GM19351 (cell line): ENCODE measurements around the gene SIGLEC7.
"Not testable (repeated sequence)": the region's sequence is repeated elsewhere in the genome, so short reads cannot be mapped to it uniquely, and the experiment has no call there.

Experiments
- ATAC-seq: cut with Tn5 transposase; IDR thresholded peaks from one replicate; pipeline ENCODE4 v1.9.1; 2021; ENCODE audit warnings: mild to moderate bottlenecking, moderate library complexity; ENCODE audit not compliant: unreplicated experiment

Gene SIGLEC7

DNA sequence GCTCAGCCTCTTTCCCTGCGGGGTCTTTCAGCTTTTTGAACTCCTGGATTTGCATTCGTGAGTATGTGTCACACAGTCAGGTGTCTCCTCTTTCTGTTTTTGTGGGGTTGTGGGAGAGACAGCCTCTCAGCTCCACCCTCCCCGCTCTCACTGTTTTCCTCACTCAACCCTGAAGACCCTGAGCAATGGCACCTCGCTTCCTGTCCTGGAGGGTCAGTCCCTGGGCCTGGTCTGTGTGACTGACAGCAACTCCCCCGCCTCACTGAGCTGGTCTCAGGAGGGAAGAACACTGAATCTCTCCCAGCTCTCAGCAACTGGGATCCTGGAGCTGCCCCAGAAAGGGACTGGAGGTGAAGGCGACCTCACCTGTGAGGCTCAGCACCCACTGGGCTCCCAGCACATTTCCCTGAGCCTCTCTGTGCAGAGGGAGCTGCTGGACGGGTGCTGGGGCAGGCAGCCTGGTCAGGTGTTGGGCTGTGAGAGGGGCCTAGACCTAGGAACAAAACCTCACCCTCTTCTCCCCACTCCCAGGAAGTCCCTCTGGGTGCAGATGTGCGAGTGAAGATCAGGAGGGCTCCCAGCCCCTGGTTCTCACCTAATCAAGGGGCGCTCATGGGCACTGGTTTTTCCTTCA, 4.2 kb upstream of the SIGLEC7 start:
- no peak for ATAC-seq

DNA sequence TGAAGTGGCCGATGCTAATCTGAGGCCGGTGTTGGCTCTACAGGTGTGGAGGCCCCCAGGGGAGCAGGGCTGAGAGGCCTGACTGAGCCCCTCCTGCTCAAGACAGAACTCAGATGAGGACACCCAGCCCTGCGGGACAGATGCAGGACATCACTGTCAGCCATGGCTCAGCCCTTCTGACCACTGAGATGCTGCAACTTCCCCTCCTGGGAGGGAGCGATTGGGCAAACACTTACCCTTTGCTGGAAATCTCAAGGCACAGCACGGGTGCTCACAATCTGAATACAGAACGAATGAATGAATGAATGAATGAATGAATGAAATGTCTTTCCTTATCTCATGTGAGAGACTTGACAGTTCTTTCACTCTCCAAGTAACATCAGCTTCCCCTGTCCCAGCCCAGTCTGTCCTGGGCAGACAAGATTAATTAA, 3.5 kb upstream of the SIGLEC7 start:
- no peak for ATAC-seq

DNA sequence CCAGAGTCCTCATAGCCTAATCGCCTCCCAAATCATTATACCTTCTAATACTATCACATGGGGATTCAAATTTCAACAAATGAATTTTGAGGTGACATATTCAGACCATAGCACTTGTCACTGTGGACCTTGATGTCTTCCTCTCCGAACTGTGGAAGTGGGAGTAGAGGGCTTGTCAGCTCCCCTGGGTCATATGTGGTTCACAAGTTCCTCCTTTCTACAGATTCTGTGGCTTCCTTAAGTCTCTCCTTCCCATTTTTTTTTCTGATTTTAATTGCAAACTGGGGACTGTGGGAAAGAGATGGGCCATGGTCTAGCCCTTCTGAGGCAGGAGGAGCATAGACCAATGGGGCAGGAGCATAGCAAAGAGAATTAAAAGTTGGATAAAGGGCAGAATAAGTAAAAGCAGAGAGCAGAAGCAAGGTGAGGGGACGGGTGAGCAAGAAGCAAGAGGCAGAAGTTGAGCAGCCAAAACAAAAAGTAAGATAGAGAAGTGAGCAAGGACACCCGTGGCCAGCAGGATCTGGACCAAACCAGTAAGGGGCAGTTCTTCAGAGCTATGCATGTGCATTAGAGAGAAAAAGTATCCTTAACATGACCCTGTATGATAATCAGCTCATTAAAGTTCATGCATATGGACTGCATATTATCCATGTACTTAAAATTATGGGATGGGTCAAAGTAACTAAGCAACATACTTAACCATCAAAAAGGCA, 2.6 kb upstream of the SIGLEC7 start:
- no peak for ATAC-seq

DNA sequence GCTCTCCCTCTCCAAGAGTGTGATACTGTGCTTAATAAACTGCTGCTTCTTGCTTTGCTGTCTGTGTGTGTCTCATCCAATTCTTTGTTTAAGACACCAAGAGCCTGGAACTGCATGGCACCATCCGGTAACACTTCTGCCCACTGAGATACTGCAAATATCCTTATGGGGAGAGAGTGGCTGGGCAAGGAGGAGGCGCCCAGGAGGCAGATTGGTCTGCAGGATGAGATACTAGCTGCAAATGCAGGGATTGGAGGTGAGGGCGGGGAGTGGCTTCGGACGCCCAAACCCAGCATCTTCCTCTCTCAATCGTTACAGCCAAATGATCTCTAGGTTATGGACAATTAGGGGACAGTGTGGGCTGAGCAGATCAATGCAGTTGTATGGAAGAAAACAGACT, 1.7 kb upstream of the SIGLEC7 start:
- ATAC-seq = no peak

DNA sequence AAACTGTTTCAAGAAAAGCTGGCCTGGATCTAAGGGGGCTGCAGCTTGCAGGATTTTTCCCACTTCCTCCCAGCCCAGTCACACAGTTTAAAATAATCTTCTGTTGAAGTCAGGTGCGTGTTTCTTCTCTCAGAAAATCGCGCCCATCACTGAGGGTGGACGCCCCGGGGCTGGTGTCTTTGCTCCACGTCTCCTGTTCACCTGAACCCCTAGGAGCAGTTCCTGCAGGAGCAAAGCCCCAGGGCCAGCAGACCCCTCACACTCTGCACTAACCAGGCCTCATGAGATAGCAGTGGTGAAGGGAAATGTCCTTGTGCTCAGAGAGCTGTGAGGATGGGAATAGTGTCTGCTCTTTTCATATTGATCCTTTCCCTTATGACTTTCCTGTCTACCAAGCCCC, 920 bp upstream of the SIGLEC7 start:
- ATAC-seq = no peak

DNA sequence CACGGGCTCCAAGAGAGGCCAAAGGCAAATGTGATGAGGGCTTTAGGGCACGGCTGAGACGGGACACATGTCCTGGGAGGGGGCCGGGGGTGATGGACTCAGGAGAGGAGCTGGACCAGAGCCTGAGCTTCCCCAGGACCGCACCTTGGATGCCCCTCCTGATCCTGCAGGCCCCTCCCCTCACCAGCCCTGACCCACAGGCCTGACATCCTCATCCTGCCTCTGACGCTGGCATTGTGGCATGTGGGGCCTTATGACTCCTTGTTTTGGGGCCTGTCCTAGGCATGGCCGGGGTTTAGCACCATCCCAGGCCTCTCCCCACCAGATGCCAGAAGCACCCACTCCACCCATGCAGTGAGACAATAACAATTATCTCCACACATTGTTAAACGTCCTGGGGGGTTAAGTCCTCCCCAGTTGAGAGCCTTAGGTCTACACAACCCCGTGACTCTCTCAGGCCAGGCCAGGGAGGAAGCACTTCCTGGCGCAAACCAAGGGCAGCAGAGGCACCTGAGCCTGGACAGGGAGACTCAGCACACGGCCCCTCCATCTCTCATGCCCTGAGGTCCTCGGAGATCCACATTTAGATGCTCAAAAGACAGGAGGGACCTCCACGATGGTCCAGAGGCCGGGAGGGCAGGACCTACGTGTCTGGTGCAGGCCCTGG, 841 bp downstream of the SIGLEC7 start:
- not testable (repeated sequence) for ATAC-seq

DNA sequence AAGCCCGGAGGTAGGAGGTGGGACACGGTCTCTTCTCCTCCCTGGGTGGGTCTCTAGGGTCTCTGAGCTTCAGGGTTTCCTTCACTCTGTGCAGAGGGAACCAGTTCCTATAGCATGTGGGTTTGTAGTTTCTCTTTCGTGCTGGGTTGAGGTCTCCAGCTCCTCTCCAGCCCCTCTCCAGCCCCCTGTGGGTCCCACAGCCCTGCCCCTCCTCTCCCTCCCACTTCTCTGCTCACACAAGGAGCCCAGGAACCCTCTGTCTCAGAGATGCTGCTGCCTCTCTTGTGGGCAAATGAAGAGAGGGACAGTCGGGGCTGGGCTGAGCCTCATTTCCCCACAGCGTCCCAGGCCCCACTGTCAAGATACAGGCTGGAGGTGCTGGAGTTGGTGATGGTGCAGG, 1.4 kb downstream of the SIGLEC7 start:
- no peak for ATAC-seq

DNA sequence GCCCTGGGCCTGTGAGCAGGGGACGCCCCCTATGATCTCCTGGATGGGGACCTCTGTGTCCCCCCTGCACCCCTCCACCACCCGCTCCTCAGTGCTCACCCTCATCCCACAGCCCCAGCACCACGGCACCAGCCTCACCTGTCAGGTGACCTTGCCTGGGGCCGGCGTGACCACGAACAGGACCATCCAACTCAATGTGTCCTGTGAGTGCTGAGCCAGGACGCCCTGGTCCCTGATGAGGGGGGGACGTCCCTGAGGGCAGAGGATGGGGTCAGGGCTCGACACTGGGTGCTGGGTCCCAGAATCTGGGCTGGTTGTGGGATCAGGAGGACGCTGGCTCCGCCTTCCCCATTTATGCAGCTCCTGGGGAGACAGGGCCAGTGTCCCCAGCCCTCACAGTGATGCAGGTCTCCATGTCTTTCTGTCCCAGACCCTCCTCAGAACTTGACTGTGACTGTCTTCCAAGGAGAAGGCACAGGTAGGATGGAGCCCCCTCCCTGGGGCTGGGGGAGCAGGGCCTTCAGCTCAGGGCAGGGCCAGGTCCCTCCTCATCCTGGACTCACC, 2.5 kb downstream of the SIGLEC7 start:
- no peak for ATAC-seq

DNA sequence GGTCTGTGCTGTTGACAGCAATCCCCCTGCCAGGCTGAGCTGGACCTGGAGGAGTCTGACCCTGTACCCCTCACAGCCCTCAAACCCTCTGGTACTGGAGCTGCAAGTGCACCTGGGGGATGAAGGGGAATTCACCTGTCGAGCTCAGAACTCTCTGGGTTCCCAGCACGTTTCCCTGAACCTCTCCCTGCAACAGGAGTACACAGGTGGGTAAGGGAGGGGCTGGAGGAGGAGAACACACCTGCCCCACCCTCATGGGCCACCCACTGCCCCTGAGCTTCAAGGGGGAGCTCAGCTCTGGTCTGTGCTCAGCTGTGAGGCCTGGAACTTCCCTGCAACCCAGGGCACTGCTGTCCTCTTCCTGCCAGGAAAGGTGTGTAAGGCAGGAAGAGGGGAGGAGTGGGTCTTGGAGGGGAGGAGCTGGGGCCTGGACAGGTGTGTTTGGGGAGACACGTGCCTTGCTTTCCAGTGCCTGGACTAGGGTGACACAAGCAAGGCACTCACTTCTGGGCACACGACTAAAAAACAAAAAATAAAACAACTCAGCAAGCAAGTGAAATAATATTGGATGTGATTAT, 3.9 kb downstream of the SIGLEC7 start:
- no peak for ATAC-seq

DNA sequence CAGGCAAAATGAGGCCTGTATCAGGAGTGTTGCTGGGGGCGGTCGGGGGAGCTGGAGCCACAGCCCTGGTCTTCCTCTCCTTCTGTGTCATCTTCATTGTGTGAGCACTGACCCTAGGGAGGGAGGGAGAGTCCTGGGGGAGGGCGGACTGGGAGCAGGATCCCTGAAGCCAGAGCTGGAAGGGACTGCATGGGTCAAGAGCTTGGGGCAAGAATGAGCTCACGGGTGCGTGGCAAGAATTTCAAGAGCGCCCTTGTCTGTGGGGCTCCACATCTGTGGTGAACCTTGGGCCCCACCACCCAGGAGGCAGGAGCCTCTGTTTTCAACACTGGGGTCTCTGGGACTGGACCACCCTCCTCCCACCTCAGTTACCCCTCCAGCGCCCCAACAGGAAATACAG, 4.7 kb downstream of the SIGLEC7 start:
- no peak for ATAC-seq

DNA sequence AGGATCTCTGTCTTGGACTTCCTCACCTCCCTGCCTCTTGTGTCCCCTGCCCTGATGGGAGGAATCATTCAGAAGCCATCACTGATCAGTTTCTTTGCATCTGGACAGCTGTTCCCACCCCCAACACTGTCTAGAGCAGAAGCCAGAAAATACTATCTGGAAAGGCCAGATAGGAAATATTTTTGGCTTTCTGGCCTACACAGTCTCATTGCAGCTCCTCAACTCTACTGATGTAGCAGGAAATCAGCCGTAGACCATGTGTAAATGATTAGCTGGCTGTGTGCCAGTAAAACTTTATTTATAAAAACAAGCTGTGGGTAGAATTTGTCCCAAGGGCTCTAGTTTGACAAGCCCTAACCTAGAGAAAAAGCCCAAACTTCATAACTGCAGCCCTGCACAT, 5.6 kb downstream of the SIGLEC7 start:
- no peak for ATAC-seq

DNA sequence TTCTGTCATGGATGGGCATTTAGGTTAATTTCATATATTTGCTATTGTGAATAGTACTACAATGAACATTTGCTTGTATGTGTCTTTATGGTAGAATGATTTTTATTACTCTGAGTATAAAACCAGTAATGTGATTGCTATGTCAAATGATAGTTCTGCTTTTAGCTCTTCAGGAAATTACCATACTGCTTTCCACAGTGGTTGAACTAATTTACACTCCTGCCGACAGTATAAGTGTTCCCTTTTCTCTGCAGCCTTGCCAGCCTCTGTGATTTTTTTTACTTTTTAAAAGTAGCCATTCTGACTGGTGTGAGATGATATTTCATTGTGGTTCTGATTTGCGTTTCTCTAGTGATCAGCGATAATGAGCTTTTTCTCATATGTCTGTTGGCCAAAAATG, 6.5 kb downstream of the SIGLEC7 start:
- ATAC-seq = no peak

DNA sequence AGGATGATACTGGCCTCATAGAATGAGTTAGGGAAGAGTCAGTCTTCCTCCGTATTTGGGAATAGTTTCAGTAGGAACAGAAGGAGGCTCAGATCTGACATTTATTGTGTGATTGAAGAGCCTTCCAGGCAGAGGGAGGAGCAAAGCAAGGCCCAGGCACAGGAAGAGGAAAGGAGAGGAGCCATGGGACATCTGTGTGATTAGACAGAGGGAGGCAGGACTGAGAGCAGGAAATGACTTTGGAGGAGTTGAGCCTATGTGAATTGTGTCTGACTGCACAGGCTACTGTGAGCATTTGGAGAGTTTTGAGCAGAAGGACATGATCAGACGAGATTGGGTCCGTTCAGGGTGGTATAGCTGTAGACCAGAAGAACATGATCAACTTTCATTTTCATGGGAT, 8.5 kb downstream of the SIGLEC7 start:
- no peak for ATAC-seq

DNA sequence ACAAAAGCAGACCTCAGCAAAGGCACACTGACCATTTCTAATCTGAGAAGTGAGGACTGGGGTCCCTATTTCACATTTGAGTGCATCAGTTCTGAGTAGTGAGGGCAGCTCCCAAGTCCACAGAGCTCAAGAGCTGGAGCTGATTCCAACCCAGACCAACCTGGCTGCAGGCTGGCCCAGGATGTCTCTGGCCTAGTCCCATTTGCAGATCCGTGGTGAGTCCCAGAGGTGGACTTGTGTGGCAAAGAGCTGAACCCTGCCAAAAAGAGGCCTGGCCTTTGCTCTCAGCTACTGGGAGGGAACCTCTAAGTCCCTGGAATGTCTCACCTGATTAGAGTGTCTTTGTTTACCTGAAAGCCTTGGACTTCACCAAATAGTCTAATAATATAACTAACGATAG, 14.6 kb downstream of the SIGLEC7 start:
- no peak for ATAC-seq

DNA sequence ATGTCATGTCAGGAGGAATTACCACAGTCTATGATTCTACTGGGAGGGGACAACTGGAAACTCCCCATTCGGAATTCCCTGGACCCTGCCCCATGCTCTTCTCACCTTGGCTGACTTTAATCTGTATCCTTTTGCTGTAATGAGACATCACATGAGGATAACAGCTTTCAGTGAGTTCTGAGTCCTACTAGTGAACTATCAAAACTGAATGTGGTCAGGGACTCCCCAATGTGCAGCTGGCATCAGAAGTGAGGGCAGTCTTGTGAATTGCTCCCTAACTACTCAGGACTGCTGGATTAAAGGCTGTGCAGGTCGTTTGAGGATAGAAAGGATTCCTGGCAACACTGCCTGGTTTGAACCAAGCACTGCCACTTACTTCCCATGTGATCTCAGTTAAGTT, 15.2 kb downstream of the SIGLEC7 start:
- no peak for ATAC-seq

DNA sequence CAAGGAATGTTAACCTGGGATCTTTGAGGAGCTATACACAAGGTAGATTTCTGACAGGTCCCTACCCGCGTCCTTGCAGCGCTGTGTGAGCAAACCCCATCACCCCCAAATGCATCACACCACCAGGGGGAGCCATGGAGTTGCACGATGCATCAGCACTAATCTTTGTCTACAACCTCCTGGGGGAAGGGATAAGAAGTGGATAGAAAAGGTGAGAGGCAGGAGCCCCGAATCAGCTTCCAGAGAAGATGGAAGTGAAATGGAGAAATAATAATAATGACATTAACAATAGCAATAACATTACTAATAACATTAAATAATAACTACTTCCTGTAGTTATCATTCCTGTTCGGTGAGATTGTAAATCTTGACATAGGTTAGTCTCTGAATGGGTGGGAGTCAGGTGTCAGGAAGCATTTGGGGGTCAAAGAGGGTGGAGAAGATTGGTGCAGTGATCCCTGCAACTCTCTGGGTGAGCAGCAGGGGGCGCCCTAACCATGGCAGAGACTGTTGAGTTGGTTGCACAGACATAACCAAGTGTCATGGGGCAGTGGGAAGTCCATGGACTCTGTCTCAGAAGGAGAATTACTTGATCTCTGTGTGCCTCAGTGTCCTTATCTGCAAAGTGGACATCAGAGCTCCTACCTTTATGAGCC, 16.5 kb downstream of the SIGLEC7 start:
- no peak for ATAC-seq

DNA sequence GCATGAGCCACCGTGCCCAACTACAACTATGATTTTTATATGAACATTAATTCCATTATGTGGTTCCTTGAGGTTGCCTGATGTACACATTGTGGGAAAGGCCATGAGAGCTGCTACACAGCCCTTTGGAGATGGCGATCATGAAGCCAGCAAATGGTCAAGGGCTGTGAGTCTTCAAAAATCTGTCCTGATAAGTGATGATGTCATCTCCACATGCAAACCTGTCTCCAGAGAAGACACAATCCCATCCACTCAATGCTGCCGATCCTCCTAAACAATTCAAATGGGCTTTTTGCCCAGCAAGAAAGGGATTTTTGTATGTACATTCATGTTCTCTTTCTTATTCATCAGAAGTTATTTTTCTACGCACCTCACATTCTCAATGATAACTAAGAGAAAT, 17.6 kb downstream of the SIGLEC7 start:
- no peak for ATAC-seq

DNA sequence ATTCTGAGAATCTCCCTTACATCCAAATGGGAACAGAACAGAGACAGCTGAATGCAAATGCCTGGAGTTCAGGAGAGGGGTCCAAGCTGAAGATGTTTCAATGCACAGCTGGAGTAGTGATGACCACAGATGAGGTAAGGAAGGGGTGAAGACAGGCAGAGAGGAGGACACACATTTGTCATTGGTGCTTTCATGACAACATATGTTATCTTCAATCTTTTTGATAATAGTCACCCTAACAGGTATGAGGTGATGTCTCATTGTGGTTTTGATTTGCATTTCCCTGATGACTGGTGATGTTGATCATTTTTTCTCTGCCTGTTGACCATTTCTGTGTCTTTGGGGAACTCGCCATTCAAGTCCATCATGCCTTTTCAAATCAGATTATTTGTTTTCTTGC, 19.2 kb downstream of the SIGLEC7 start:
- ATAC-seq = no peak

DNA sequence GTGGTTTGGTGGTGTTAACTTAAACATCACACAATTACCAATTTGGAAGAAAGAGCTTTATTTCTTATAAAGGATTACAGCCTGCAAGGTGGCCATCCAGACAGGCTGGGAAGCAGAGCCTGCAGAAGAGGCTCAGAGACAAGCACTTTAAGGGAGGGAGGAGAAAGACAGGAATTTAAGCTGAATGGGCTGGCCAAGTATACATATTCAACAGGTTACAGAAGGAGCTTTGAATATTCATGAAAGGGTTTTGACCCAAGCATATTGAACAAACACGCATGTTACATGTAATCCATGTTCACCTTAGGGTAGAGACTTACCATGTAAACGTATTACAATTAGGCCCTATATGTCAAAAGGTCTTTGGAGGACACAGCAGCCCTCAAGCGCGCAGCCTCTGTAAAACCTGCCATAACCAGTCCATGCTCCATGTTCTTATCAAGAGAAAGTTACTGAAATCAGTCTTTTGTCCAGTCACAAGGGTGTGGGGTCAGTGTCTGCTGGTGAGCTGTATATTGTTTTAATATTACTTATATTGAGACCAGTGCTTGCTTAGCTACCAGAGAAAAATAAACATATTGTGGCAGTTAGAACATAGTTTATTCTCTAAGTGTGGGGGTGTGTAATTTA, 19.9 kb downstream of the SIGLEC7 start:
- ATAC-seq = no peak

DNA sequence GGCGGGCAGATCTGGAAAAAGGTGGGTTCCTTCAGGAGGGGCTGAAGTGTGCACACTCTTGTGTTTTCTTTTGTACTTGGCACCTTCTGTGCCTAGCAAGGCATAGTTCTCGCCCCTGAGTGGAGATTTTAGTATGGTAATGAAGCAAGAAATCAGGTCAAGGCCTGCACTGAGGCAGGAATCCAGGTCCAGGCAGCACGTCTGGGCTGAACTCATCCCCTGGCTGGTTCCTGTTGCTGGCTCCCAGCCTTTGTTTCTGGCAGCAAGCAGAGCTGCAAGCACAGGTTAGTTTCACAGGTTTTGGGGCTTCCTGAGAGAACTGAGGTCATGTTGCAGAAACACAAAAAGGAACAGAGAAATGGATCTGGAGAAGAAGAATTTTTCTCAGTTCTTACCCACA, 21.2 kb downstream of the SIGLEC7 start:
- no peak for ATAC-seq

DNA sequence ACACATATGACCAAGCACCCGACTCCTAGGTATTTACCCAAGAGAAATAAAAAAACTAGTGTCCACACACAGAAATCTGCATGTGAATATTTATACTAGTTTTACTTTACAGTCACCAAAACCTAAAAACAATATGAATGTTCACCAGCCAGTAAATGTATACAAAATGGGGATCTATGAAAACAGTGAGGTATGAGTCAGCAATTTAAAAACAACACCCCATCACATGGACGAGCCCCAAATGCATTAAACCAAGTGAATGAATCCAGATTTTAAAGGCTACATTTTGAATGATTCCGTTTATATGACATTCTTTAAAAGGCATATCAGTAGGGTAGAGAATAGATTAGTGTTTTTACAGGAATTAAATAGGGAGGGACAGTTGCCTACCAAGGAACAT, 22.1 kb downstream of the SIGLEC7 start:
- ATAC-seq = no peak
